H1 (cell line): ENCODE data around the gene UBAP1. TPM values are rescaled to one million over a fixed set of nuclear protein-coding genes. Genes with fewer than 3 reads are reported as not detected.

Experiments
- CTCF ChIA-PET: fragments of 300-600 bp; sonication (Branson Sonifier 250); formaldehyde crosslinking; loops from one replicate; lab custom pipeline; 2021; ENCODE audit not compliant: partially characterized antibody; lab: Charles Lee
- POLR2A ChIA-PET: fragments of 300-600 bp; sonication (Branson Sonifier 250); formaldehyde crosslinking; loops from one replicate; lab custom pipeline; 2021; ENCODE audit warnings: inconsistent platforms; ENCODE audit not compliant: partially characterized antibody; lab: Charles Lee
- DNase-seq, 2 experiments: peaks; one replicate each; pipeline versions ENCODE4 v3.0.0 to v3.0.0-alpha.2; 2010 to 2022; ENCODE audit warnings: low spot score in 2 of 2, low read depth in 1 of 2, mixed read lengths in 1 of 2
- FAIRE-seq: peaks from 2 replicates; lab custom pipeline; 2011; peaks lifted over from hg19 to GRCh38; lab: Jason Lieb, UNC
- H2AFZ ChIP-seq: 2 replicates; pipeline ENCODE4 v1.8.1; 2012; ENCODE audit warnings: low read length, inconsistent platforms
- H2AK5ac ChIP-seq: 2 replicates; pipeline ENCODE4 v1.6.1; 2013; ENCODE audit warnings: low read depth, low read length
- H2BK120ac ChIP-seq: replicated peaks from 2 replicates; pipeline ENCODE3; 2013; ENCODE audit warnings: low read depth, low read length, inconsistent platforms
- H2BK12ac ChIP-seq: 2 replicates; pipeline ENCODE4 v1.6.1; 2013; ENCODE audit warnings: low read depth, low read length
- H2BK15ac ChIP-seq: 2 replicates; pipeline ENCODE4 v1.6.1; 2013; ENCODE audit warnings: low read length
- H2BK20ac ChIP-seq: 2 replicates; pipeline ENCODE4 v1.6.1; 2013; ENCODE audit warnings: low read length
- H2BK5ac ChIP-seq: 2 replicates; pipeline ENCODE4 v1.6.1; 2013; ENCODE audit warnings: low read depth, low read length
- H3K14ac ChIP-seq: 2 replicates; pipeline ENCODE4 v1.6.1; 2013; ENCODE audit warnings: inconsistent platforms; ENCODE audit not compliant: insufficient read length
- H3K18ac ChIP-seq: 2 replicates; pipeline ENCODE4 v1.6.1; 2013; ENCODE audit warnings: low read length; ENCODE audit errors: extremely low read depth
- H3K23ac ChIP-seq: 2 replicates; pipeline ENCODE4 v1.6.1; 2013; ENCODE audit warnings: inconsistent platforms; ENCODE audit not compliant: insufficient read length
- H3K23me2 ChIP-seq: 2 replicates; pipeline ENCODE4 v1.6.1; 2013; ENCODE audit warnings: low read depth, low read length
- H3K27ac ChIP-seq: 2 replicates; pipeline ENCODE4 v1.6.1; 2011; ENCODE audit warnings: low read depth, low read length, inconsistent platforms
- H3K27me3 ChIP-seq, 4 experiments: replicated peaks in 1 of 4; 1 replicate in 1 of 4; 2 replicates in 3 of 4; pipeline versions ENCODE4 v1.6.1 to v1.8.1; 2011 to 2013; ENCODE audit warnings: low read length in 3 of 4, mild to moderate bottlenecking in 3 of 4, inconsistent platforms in 2 of 4, mixed read lengths in 2 of 4, moderate library complexity in 1 of 4; ENCODE audit not compliant: control insufficient read depth in 3 of 4, insufficient read depth in 3 of 4; ENCODE audit errors: extremely low read depth in 1 of 4
- H3K36me3 ChIP-seq, 4 experiments: 2 replicates each; pipeline versions ENCODE4 v1.6.1 to v1.8.1; 2011 to 2013; ENCODE audit warnings: mild to moderate bottlenecking in 4 of 4, low read length in 3 of 4, moderate library complexity in 2 of 4, control low read depth in 1 of 4, inconsistent platforms in 1 of 4; ENCODE audit not compliant: insufficient read depth in 4 of 4, control insufficient read depth in 2 of 4
- H3K4ac ChIP-seq: replicated peaks from 2 replicates; pipeline ENCODE3; 2013; ENCODE audit warnings: low read length, low read depth, mixed read lengths, inconsistent platforms; ENCODE audit not compliant: insufficient read length
- H3K4me1 ChIP-seq, 4 experiments: replicated peaks in 1 of 4; 1 replicate in 1 of 4; 2 replicates in 3 of 4; pipeline versions ENCODE4 v1.6.1 to v1.8.1; 2011 to 2013; ENCODE audit warnings: low read length in 3 of 4, inconsistent platforms in 2 of 4, mixed read lengths in 1 of 4; ENCODE audit not compliant: insufficient read depth in 4 of 4, control insufficient read depth in 3 of 4
- H3K4me2 ChIP-seq, 2 experiments: 2 replicates each; pipeline versions ENCODE4 v1.6.1 to v1.8.1; 2011 to 2013; ENCODE audit warnings: low read depth in 2 of 2, low read length in 2 of 2, control low read depth in 1 of 2, inconsistent platforms in 1 of 2, mild to moderate bottlenecking in 1 of 2; ENCODE audit not compliant: insufficient read depth in 1 of 2
- H3K4me3 ChIP-seq, 4 experiments: fragments of 200-600, 300-600 bp in 1 of 4; sonication (generic), shearing (Covaris generic), sonication (Bioruptor Twin) in 1 of 4; 2 replicates each; pipeline versions ENCODE4 v1.5.1 to v1.8.1; 2011 to 2016; ENCODE audit warnings: low read length in 4 of 4, low read depth in 3 of 4, control low read depth in 2 of 4, inconsistent platforms in 2 of 4, mild to moderate bottlenecking in 2 of 4, mixed read lengths in 1 of 4, moderate library complexity in 1 of 4; ENCODE audit not compliant: insufficient read depth in 2 of 4; ENCODE audit errors: extremely low read depth in 1 of 4
- H3K56ac ChIP-seq: replicated peaks from 2 replicates; pipeline ENCODE3; 2013; ENCODE audit warnings: low read depth, mild to moderate bottlenecking, mixed read lengths, low read length, inconsistent platforms; ENCODE audit not compliant: insufficient read length
- H3K79me1 ChIP-seq: 2 replicates; pipeline ENCODE4 v1.6.1; 2013; ENCODE audit warnings: low read depth, low read length, control low read depth
- H3K79me2 ChIP-seq, 2 experiments: 2 replicates each; pipeline versions ENCODE4 v1.6.1 to v1.8.1; 2012 to 2013; ENCODE audit warnings: low read length in 2 of 2, mild to moderate bottlenecking in 2 of 2, inconsistent platforms in 1 of 2; ENCODE audit not compliant: insufficient read depth in 2 of 2, control insufficient read depth in 1 of 2
- H3K9ac ChIP-seq, 4 experiments: replicated peaks in 1 of 4; 1 replicate in 1 of 4; 2 replicates in 3 of 4; pipeline versions ENCODE4 v1.6.1 to v1.8.1; 2011 to 2013; ENCODE audit warnings: low read depth in 3 of 4, low read length in 3 of 4, control low read depth in 2 of 4, mild to moderate bottlenecking in 2 of 4, moderate library complexity in 2 of 4, inconsistent platforms in 1 of 4; ENCODE audit errors: extremely low read depth in 1 of 4
- H3K9me3 ChIP-seq, 2 experiments: 2 replicates each; pipeline versions ENCODE4 v1.6.1 to v1.8.1; 2012 to 2013; ENCODE audit warnings: mild to moderate bottlenecking in 2 of 2, moderate library complexity in 2 of 2, control low read depth in 1 of 2, inconsistent platforms in 1 of 2, low read depth in 1 of 2, low read length in 1 of 2, mixed read lengths in 1 of 2; ENCODE audit not compliant: insufficient read depth in 2 of 2
- H4K20me1 ChIP-seq, 2 experiments: replicated peaks in 1 of 2; 2 replicates each; pipeline versions ENCODE3 to v1.8.1; 2011 to 2013; ENCODE audit warnings: inconsistent platforms in 2 of 2, low read length in 2 of 2, mild to moderate bottlenecking in 1 of 2; ENCODE audit not compliant: insufficient read depth in 2 of 2, control insufficient read depth in 1 of 2
- H4K5ac ChIP-seq: 2 replicates; pipeline ENCODE4 v1.6.1; 2013; ENCODE audit warnings: low read length, low read depth, mixed read lengths, inconsistent platforms; ENCODE audit not compliant: insufficient read length
- H4K8ac ChIP-seq: 2 replicates; pipeline ENCODE4 v1.8.0; 2013; ENCODE audit warnings: mild to moderate bottlenecking, moderate library complexity, low read length, inconsistent platforms; ENCODE audit not compliant: insufficient read depth; ENCODE audit errors: extremely low read depth
- H4K91ac ChIP-seq: replicated peaks from 2 replicates; pipeline ENCODE3; 2013; ENCODE audit warnings: low read length, mixed read lengths, inconsistent platforms; ENCODE audit not compliant: insufficient read length
- JUND ChIP-seq: IDR thresholded peaks from 2 replicates; pipeline ENCODE4 v1.6.1; 2011; ENCODE audit warnings: mild to moderate bottlenecking, improper control_type of control experiment, low read length
- RAD21 ChIP-seq, 2 experiments: IDR thresholded peaks in 1 of 2; conservative IDR thresholded peaks in 1 of 2; 2 replicates each; pipeline ENCODE4 v1.6.1; 2011; ENCODE audit warnings: low read depth in 2 of 2, low read length in 2 of 2, improper control_type of control experiment in 1 of 2, inconsistent platforms in 1 of 2, mild to moderate bottlenecking in 1 of 2, moderate library complexity in 1 of 2
- WGBS, 2 experiments: shearing (Covaris generic) in 1 of 2; methylation state at CpG; one replicate each; pipeline versions ENCODE4 v1.1.6 to v1.1.7; 2013 to 2015; ENCODE audit warnings: low lambda C conversion rate in 2 of 2, mixed read lengths in 2 of 2, inconsistent platforms in 1 of 2, low coverage in 1 of 2, missing lambda C conversion rate in 1 of 2; ENCODE audit not compliant: insufficient replicate concordance in 2 of 2, insufficient coverage in 1 of 2, insufficient read length in 1 of 2; ENCODE audit errors: extremely low coverage in 1 of 2, missing lambda C conversion rate in 1 of 2; 5-methylcytosine and 5-hydroxymethylcytosine counted together
- polyA plus RNA-seq, 7 experiments: library from polyadenylated mRNA; depleted of rRNA in 3 of 7; stranded (reverse) in 5 of 7; unstranded in 2 of 7; fragments of >200 nt in 5 of 7; fragments of 200-250 nt in 2 of 7; gene quantifications; 1 replicate in 5 of 7; 2 replicates in 1 of 7; 4 replicates in 1 of 7; pipeline versions ENCODE4 v1.2.1 to v1.2.3, GENCODE V29; 2011 to 2013; ENCODE audit warnings: missing spikeins in 2 of 7, mixed read lengths in 2 of 7
- total RNA-seq: library from RNA; stranded (reverse); fragmentation: NEBNext Ultra II Directional; extraction: Animal tissue kit (Norgen Biotek cat#: 25700); gene quantifications from 2 replicates; pipeline ENCODE4 v1.2.1, GENCODE V29; 2021
- TF ChIP-seq, protein P1 (sequence below): IDR thresholded peaks from 2 replicates; pipeline ENCODE4 v1.6.1; 2011; ENCODE audit warnings: low read length, improper control_type of control experiment
- TF ChIP-seq, protein P2 (sequence below), 3 experiments: IDR thresholded peaks; 1 replicate in 2 of 3; 2 replicates in 1 of 3; pipeline versions ENCODE4 v1.5.1 to v1.6.1; 2011; ENCODE audit warnings: low read length in 3 of 3, mild to moderate bottlenecking in 3 of 3, inconsistent platforms in 2 of 3, low read depth in 1 of 3, moderate library complexity in 1 of 3; ENCODE audit not compliant: insufficient read depth in 1 of 3; ENCODE audit errors: control extremely low read depth in 1 of 3

Gene UBAP1
- total and polyA plus RNA-seq, 2 of the 8 experiments (the other 6 are each of a cell fraction or from before 2014, with no cell fraction given), result 31.3 to 31.4 TPM

GRCh38 chr9:34256104-34256503 lies 77.3 kb downstream of the UBAP1 start:
- no peak overlapping the region for H2BK120ac ChIP-seq
- H3K4ac ChIP-seq, result no peak overlapping the region
- H3K18ac ChIP-seq, result no peak overlapping the region
- no peak overlapping the region for H4K5ac ChIP-seq
- no peak overlapping the region; the same call in 1 of the 2 replicates for H2BK5ac ChIP-seq
- 89% methylated on average over 6 of the region's 6 CpGs; no CpG with 5 or more reads in 1 of the 2 experiments for WGBS, 2 experiments
- H2AK5ac ChIP-seq, result no peak overlapping the region
- H3K23me2 ChIP-seq, result no peaks in the 10 kb centered on the region
- no peaks in the 10 kb centered on the region for H3K4me1 ChIP-seq
- H3K27ac ChIP-seq, result no peak overlapping the region
- no peak overlapping the region for H2BK20ac ChIP-seq
- no peak for DNase-seq
- H4K91ac ChIP-seq, result no peak overlapping the region
- no peak for TF ChIP-seq JUND
- TF ChIP-seq, protein P1, sequence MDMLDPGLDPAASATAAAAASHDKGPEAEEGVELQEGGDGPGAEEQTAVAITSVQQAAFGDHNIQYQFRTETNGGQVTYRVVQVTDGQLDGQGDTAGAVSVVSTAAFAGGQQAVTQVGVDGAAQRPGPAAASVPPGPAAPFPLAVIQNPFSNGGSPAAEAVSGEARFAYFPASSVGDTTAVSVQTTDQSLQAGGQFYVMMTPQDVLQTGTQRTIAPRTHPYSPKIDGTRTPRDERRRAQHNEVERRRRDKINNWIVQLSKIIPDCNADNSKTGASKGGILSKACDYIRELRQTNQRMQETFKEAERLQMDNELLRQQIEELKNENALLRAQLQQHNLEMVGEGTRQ, result no peak
- TF ChIP-seq RAD21 (IDR thresholded peaks at IDR 0.05 in 1 of 2, conservative IDR thresholded peaks at IDR 0.05 in 1 of 2; ENCODE audit: low read depth in 2 of 2, low read length in 2 of 2), result peak; percentile 43 to 57
- TF ChIP-seq, protein P2, sequence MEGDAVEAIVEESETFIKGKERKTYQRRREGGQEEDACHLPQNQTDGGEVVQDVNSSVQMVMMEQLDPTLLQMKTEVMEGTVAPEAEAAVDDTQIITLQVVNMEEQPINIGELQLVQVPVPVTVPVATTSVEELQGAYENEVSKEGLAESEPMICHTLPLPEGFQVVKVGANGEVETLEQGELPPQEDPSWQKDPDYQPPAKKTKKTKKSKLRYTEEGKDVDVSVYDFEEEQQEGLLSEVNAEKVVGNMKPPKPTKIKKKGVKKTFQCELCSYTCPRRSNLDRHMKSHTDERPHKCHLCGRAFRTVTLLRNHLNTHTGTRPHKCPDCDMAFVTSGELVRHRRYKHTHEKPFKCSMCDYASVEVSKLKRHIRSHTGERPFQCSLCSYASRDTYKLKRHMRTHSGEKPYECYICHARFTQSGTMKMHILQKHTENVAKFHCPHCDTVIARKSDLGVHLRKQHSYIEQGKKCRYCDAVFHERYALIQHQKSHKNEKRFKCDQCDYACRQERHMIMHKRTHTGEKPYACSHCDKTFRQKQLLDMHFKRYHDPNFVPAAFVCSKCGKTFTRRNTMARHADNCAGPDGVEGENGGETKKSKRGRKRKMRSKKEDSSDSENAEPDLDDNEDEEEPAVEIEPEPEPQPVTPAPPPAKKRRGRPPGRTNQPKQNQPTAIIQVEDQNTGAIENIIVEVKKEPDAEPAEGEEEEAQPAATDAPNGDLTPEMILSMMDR (IDR thresholded peaks at IDR 0.05; ENCODE audit: control extremely low read depth in 1 of 3, insufficient read depth in 1 of 3, low read depth in 1 of 3, low read length in 3 of 3), result peak; percentile 39 to 59 (median 56)
- H4K20me1 ChIP-seq, result no peaks in the 10 kb centered on the region
- peaks cover 4 to 15% (median 6%) of the 10 kb centered on the region in 4 experiments; a peak in 6 of 8 replicates for H3K36me3 ChIP-seq
- no peaks in the 10 kb centered on the region for H3K9me3 ChIP-seq
- no peak overlapping the region for H3K56ac ChIP-seq
- H3K79me1 ChIP-seq, result no peaks in the 10 kb centered on the region
- no peak overlapping the region for H3K23ac ChIP-seq
- H3K14ac ChIP-seq, result no peak overlapping the region
- CTCF ChIA-PET, result interaction anchor here (0.6 to 8.6 kb wide), 12 partner anchors 11 to 359 kb away, joined by 3 to 102 read pairs (median 6); partner anchors contain the start of gene MYORG
- no peak overlapping the region for H2BK12ac ChIP-seq
- H2BK15ac ChIP-seq, result no peak overlapping the region
- POLR2A ChIA-PET, result no interaction called here
- H3K4me3 ChIP-seq, result no peak overlapping the region
- H3K79me2 ChIP-seq, result no peaks in the 10 kb centered on the region
- no peak overlapping the region for H3K9ac ChIP-seq
- no peak for FAIRE-seq
- H3K27me3 ChIP-seq, result no peaks in the 10 kb centered on the region
- H3K4me2 ChIP-seq, result no peak overlapping the region
- H2AFZ ChIP-seq, result no peak overlapping the region
- H4K8ac ChIP-seq, result no peak overlapping the region; the same call in 1 of the 2 replicates
